HG03060 (cell line): ENCODE results near the gene ATP7B.
"Not testable (repeated sequence)": the region's sequence is repeated elsewhere in the genome, so short reads cannot be mapped to it uniquely, and the experiment has no call there.

Experiments
- ATAC-seq: cut with Tn5 transposase; IDR thresholded peaks from one replicate; pipeline ENCODE4 v1.9.1; 2021; ENCODE audit warnings: low read depth, moderate number of reproducible peaks; ENCODE audit not compliant: unreplicated experiment

The ATP7B gene

DNA sequence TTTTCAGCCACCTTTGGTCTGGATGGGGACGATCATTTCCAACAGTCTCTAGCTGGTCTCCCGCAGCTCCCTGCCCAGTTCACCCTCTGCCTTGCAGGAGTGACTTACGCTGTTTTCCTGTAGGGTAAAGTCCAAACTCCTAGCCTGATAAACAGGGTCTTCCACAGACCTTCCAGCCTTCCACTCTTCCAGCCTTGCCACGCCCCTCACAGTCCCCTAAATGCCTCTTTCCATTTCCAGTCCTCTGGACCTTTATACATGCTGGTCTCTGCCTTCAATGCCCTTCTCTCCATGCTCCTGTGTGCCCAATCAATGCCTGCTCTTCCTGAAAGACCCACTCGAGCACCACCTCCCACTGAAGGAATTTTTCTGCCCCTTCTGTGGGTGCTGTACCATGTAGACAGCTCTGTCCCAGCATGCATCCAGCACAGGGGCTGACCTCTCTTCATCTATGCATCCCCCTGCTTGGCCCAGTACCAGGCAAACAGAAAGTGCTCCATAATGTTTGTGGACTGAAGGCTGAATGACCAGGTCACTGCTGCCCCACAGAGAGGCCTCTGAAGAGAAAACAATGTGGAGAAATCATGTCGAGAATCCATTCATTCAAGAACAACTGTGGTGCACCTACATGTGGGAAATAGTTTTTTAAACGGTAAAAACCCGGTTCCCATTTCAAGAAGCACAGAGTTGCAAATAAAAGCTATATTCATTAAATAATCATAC is 4.6 kb downstream of the ATP7B start:
- no peak for ATAC-seq

DNA sequence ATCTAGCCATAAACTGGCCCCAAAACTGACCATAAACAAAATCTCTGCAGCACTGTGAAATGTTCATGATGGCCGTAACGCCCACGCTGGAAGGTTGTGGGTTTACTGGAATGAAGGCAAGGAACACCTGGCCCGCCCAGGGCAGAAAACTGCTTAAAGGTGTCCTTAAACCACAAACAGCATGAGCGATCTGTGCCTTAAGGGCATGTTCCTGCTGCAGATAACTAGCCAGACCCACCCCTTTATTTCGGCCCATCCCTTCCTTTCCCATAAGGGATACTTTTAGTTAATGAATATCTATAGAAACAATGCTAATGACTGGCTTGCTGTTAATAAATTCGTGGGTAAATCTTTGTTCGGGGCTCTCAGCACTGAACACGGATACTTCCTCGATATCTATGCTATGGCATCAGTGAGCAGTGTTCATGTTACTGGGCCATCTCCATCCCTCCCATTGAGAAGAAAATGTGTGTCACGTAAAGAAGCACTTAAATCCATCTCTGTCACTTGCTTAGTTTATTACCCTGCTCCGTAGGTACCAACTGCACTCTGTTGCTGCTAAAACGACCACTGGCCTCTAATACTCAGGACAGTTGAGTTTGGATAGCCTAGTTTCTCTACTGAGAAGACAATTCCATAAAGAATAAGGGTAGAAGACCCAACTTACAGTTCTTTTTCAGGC is 5.3 kb downstream of the ATP7B start:
- no peak for ATAC-seq

DNA sequence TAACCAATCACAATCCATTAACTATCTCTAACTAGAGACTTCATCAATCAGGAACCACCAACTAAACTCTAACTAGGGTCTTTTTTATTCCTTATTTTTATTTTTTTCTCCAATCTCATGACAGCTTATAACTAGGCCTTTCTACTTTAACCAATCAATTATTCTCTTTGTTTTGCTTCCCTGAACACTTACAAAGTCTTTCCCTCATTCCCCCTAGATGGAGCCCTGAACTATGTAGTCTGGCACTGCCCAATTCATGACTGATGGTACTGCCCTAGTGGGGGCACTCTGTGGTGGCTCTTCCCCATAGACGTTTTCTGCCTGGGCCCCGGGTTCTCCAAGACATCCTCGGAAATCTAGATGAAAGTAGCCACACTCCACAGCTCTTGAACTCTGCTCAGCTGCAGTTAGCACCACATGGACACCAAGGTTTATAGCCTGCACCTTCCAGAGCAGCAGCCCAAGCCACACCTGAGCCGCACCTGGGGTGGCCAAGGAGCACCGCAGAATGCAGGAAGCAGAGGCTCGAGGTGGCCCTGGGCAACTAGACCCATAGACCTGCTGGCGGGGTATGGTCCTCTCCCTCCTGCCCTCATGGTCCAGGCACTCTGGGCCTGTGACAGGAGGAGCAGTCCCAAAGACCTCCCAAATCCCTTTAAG is 6.6 kb downstream of the ATP7B start:
- ATAC-seq = no peak

DNA sequence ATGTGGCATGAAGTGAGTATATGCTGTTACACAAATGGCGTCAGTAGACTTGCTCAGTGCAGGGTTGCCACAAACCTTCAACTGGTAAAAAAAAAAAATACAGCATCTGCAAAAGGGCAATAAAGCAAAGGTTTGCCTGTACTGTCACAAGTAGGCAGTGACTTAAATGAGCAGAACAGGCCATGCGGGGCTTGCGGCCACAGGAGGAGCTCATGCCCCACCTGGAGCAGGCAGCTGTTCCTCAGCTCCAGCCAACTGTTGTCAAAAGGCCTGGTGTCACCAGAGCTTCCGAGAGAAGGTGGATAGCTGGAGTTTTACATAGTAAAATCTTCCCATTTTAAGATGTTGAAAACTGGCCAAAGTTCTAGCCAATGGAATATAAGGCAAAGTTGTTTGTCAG is 7.7 kb downstream of the ATP7B start:
- no peak for ATAC-seq

DNA sequence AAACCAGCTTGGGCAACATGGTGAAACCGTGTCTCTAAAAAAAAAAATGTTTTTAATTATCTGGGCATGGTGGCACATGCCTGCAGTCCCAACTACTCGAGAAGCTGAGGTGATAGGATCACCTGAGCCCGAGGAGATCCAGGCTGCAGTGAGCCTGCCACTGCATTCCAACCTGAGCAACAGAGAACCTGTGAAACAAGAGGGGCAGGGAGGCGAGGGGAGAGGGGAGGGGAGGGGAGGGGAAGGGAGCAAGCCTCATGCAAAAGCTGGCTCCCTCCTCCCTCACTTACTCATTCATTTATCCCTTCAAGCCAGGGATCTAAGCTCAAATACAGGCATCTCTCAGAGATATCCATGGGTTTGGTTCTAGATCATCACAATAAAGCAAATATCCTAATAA is 8.9 kb downstream of the ATP7B start:
- ATAC-seq = no peak

DNA sequence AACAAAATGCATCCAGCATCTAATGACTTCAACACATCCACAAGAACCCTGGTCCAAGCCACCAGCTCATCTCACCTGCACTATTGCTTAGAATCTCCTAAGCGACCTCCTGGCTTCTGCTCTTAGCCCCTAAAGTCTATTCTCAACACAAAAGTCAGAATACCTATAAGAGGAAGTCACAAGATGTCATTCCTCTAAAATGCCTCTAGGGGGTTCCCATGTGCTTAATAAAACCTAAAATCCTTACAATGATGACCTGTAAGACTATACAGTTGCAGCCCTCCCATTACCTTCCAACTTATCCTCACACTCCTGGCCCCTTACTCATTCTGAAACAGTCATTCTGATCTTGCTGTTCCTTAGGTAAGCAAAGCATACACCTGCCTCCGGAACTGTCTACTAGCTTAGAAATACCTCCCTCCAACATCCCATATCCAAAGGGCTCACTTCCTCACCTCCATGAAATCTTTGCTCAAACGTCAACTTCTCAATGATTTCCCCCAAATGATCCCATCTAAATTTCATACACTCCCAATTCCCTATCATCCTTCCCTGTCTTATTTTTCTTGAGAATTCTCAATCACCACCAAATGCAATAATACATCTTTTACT is 10.0 kb downstream of the ATP7B start:
- peak; percentile 73 for ATAC-seq

DNA sequence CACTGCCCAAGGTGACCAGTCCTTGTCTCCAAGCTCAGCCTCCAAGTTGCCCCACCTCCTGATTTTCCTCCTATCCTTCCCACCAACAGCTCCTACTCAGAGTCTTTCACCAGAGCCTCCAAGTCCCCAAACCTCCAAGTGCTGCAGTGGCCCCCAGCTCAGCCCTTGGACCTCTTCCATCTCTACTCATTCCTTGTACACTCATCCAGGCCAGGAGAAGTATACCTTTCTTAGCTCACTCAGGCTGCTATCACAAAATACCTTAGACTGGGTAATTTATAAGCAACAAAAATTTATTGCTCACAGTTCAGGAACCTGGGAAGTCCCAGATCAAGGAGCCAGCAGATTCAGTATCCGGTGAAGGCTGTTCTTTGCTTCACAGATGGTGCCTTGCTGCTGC is 11.3 kb downstream of the ATP7B start:
- no peak for ATAC-seq

DNA sequence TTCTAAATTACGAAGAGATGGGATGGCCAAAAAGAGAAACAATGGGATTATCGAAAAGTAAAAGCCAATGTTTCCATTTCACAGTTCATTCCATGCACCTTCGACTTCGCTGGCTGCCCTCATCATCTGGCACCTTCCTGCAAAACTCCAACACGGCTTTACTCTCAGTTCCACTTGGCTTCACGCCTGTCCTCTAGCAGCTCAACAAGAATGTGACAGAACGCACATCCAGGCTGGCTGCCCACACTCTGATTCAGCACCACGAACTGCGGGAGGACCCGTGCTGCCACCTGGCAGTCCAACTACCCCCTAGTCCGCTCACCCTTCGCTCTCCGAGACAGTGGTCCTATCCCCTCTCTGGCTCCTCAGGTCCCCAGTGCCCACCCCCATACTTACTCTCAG is 11.7 kb downstream of the ATP7B start:
- ATAC-seq = no peak

DNA sequence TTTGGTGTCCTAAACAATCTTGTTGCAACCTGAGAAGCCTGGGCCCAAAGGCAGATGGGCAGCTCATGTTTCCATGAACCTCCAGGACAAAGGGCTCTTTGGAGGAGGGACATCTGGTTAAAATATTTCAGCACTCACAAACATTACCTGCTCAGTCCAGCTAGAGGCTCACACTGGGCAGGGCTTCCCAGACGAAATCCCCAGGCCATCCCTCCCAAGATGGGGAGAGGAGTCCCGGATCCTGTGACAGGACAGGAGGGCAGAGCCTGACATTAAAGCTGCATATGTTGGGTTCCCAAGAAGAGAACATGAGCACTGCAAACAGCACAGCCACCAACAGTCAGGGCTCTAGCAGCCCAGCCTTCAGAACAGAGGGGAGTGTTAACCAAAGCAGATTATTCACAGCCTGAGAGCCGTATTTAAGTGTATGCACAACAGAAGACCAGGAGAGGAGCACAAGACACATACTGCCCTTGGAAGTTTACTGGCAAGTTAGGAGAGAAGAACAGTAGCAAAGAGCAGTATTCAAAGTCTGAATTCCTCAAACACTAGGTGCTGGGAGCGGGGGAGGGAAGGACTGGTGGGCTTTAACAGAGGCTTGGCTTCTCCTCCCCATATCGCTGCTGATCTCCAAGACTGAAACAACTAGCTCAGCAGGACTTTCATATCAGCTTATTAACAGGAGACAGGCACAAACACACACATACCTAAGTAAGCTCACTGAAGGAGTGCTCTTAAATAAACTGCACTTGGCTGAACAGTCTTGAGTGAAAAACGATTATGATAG is 12.3 kb downstream of the ATP7B start:
- no peak for ATAC-seq

DNA sequence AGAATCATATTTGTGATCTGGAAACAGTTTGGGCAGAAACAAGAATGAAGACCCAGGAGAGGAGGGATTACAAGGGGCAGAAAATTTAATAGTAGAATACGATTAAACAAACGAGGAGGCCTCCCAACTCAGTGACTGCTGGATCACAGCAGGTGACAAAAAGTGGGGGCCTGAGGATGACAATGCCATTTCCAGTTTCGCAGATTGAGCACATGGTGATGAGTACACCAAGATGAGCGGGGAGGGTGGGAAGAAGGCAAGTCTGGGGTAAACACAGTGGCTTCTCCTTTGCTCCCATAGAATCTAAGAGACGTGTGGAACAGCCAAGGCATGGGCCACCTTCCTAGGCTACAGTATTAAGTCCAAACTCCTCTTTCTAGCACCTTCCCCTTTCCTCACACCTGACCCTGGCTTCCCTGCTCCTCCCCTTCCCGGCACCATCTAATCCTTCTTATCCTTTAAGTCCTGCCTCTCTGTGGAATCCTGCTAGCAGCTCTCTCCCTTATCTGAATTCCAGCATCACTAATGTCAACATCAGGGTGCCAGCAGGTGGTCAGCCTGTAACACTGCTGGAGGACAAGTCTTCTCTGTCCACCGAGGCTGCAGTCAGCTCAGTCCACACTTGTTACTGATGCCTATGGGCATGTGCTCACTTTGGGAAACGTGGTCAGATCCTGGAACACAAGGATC is 13.5 kb downstream of the ATP7B start:
- ATAC-seq = no peak

DNA sequence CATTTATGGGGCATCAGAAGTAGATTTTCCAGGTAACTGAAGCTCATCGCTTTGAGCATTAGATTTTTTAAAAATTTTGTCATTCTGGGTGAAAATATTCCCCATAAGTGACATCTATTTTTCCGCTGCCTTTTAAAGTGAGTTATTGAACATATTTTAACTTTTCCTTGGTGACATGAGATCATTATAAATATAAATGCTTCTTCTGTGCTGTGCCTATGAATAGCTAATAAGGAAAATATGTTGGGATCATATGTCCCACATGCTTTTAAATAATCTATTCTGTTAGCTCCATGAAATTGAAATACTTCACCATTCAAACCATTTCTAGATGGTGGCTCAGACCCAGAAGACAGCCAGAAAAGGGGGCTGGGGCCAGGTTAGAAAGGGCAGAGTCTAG is 14.1 kb downstream of the ATP7B start:
- no peak for ATAC-seq

DNA sequence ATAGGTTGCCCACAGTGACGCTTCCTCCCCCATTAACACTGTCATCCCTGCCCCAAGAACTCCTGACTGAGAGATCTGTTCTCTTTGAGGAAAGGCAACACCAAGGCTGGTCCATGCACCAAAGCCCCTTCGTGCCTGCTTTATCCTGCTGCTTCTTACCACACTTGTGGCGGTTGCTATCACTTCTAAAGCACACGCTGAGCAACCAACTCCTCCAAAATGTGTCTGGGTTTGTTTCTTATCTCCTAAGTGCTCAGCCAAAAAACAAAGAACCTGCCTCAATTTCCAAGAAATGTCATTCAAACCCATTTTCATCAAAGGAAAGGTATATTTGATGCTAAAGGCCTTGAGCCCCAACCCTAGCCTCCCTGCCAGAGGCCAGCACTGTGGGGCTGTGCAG is 14.6 kb downstream of the ATP7B start:
- ATAC-seq = no peak

DNA sequence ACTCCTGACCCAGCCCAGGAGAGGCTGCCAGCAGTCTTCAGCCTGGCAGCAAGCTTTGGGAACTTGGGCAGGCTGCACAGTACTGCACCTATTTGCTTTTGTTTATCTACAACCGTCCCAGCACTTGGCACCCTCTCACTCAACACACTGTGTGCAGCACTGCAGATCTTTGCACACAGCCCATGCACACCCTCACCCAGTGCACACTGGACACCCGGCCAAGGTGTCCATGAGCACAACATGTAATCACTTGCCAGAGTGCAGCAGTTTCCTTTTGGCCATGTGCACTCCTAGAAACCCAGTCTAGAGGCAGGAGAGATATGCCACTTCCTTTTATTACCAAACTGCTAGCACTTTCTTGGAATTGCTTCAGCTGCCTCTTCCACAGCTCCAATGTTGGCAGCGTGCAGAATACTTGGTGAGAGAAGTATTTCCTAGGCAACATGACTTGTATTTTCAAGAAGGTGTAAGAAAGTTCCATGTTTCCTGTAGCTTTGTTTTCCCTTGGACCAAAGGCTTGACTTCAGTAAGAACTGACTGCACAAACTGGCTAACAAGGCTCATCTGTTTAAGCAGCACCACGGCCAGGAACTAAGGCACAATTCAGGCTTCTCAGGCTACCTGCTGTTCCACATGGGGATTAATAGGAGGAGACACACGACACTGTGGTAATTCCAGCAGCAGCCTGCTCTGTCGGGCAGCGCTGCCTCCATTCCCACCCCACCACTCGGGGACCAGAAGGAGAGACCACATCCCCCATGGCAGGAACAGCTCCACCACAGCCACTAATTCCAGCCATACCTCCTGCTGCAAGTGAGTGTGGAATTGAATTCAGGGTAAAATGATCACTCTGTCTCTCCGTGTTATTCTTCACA is 15.3 kb downstream of the ATP7B start:
- no peak for ATAC-seq

DNA sequence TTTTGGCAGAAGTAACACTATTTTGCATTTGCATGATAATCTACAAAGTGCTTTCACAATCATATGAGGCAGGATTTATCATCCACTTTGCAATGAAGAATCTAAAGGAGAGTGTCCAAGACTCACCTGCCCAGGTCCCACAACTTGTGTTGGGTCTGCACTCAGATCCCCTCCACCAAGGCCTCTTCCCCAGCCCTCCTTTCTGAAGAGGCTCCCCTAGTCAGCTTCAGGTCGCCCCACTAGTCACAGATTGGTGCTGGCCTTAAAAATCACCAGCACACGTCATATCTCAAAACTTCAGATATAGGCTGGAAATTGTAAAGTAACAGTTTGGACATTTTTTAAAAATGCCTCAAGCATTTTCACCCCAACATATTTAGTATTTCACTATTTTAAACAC is 17.5 kb downstream of the ATP7B start:
- no peak for ATAC-seq

DNA sequence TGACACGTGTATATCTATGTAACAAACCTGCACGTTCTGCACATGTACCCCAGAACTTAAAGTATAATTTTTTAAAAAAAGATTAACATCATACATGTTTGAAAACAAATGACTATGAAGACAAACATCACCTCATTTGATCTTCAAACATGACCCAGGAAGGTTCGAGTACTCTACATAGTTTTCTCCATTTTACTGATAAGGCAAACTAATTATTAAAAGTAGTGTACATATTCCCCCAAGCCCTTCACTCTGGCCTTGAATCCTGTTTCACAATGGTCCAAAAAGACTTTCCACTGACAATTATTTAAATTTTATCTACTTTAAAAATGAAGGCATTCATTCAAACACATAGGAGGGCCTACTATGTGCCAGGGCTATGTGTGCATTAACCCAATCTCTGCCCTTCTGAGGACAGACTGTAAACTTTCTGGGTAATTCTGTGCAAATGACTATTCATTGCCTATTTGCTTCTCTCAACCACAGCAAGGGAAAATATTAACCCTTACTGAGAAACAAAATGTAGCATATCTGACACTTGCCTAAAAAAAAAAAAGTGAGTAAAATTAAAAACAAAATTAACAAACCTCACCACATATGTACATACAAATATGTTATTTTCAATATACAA is 22.1 kb downstream of the ATP7B start:
- no peak for ATAC-seq

DNA sequence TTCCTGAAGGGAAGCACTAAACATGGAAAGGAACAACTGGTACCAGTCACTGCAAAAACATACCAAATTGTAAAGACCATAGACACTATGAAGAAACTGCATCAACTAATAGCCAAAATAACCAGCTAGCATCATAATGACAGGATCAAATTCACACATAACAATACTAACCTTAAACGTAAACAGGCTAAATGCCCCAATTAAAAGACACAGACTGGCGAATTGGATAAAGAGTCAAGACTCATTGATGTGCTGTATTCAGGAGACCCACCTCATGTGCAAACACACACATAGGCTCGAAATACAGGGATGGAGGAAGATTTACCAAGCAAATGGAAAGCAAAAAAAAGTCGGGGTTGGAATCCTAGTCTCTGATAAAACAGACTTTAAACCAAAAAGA is 26.3 kb downstream of the ATP7B start:
- not testable (repeated sequence) for ATAC-seq

DNA sequence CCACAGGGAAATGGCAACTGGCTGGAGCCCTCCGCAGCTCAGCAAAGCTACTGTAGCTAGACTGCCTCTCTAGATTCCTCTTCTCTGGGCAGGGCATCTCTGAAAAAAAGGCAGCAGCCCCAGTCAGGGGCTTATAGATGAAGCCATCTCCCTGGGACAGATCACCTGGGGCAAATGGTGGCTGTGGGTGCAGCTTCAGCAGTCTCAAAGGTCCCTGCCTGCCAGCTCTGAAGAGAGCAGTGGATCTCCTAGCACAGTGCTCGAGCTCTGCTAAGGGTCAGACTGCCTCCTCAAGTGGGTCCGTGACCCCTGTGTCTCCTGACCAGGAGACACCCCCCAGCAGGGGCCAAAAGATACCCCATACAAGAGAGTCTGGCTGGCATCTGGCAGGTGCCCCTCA is 28.0 kb downstream of the ATP7B start:
- not testable (repeated sequence) for ATAC-seq

DNA sequence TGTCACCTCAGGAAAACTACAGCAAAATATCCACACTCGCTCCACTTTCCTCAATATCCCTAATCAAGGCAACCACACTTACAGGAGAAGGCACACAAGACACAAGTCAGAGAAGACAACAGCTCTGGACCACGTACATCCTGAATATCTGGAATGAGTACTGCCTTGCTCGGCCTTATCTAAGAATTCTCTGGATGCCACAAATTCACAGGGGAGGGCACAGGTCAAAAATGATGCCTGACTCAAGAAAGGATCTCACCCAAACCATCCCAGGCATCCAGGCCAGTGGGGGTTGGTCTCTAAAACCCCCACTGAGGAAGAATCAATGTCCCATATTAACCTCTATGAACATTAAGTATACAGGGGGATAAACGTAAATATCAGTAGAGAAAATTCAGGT is 29.9 kb downstream of the ATP7B start:
- ATAC-seq = no peak

DNA sequence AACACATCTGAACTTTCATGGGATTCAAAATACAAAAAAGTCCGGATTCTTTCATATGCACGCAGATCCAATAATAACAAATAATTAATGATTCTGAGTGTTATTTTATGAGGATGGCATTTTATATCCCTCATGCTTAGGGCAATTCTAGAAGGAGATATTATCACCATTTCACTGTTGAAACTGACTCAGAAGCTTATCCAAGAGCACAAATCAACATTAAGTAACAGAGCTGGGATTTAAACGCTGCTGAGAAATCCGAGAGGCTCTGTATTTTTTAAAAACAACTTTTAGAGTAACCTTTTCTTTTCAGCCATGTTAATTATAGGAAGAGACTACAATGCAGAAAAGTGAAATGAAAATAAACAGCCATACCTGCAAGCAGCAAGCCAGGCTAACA is 30.3 kb downstream of the ATP7B start:
- ATAC-seq = no peak
